OCI-LY7 (cell line): ENCODE measurements around the gene SPATA24.

Source experiments
- EZH2phosphoT487 ChIP-seq: fragments of 200-600 bp; sonication (generic); IDR thresholded peaks from 2 replicates; pipeline ENCODE4 v1.6.1; 2018; ENCODE audit warnings: low read depth, borderline replicate concordance, mild to moderate bottlenecking, mixed run types, antibody characterized with exemption, low read length, moderate library complexity, mixed read lengths
- TF ChIP-seq, protein P1 (sequence below): fragments of 200-600 bp; sonication (generic); conservative IDR thresholded peaks from 2 replicates; pipeline ENCODE4 v1.5.1; 2014; ENCODE audit warnings: mild to moderate bottlenecking, antibody characterized with exemption, low read length, moderate library complexity, mixed read lengths

DNA sequence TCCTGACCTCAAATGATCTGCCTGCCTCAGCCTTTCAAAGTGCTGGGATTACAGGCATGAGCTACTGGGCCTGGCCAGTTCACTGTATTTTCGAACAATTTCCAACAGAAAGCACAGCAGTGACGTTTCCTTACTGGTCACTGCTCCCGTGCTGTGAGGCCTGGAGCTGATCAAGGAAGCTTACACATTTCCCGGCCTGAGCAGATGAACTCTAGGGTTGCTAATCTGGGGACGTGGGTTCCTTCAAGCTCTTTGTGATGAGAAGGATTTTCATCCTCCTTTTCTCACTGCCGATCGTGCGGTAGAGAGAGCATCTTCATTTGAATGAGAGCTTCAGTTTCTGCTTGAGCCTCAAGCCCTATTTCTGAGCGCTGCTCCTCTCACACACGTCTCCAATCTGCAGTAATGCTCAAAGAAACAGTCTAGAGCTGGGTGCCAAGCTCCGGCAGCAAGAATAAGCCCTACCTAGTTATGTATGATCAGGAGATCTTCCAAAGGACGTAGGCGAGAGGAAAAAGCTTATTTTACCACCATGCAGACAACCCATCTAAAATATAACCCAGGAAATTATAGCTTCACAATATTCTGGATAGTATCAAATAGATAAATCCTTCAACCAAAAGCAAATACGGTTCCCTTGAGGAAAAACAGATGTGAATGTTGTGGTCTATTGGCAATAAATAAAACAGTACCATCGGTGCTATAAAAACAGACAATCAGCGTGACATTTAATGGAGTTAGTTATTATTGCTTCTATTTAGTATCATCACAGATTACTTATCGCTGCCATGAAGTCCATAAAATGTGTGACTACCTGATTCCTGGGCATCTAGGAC, 7.3 kb upstream of the SPATA24 start:
- TF ChIP-seq, protein P1, sequence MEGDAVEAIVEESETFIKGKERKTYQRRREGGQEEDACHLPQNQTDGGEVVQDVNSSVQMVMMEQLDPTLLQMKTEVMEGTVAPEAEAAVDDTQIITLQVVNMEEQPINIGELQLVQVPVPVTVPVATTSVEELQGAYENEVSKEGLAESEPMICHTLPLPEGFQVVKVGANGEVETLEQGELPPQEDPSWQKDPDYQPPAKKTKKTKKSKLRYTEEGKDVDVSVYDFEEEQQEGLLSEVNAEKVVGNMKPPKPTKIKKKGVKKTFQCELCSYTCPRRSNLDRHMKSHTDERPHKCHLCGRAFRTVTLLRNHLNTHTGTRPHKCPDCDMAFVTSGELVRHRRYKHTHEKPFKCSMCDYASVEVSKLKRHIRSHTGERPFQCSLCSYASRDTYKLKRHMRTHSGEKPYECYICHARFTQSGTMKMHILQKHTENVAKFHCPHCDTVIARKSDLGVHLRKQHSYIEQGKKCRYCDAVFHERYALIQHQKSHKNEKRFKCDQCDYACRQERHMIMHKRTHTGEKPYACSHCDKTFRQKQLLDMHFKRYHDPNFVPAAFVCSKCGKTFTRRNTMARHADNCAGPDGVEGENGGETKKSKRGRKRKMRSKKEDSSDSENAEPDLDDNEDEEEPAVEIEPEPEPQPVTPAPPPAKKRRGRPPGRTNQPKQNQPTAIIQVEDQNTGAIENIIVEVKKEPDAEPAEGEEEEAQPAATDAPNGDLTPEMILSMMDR: no peak
- TF ChIP-seq EZH2phosphoT487: no peak
